Neural progenitor cell (in vitro differentiated cells): Measurements from ENCODE around the gene SMURF1.

Experiments
- CTCF ChIP-seq: fragments of 200-600 bp; sonication (generic); IDR thresholded peaks from 2 replicates; pipeline ENCODE4 v1.5.1; 2017; ENCODE audit warnings: antibody characterized with exemption, mild to moderate bottlenecking
- EZH2 ChIP-seq: fragments of 200-600 bp; sonication (generic); IDR thresholded peaks from 2 replicates; pipeline ENCODE4 v1.6.1; 2017; ENCODE audit warnings: antibody characterized with exemption, mild to moderate bottlenecking, moderate library complexity

GRCh38 chr7:99111591-99111990 is 32.3 kb downstream of the SMURF1 start:
- TF ChIP-seq CTCF (no peak), EZH2 (no peak)
